H1 (cell line): ENCODE results near the gene TTYH2. TPM values are rescaled to one million over a fixed set of nuclear protein-coding genes. Genes with fewer than 3 reads are reported as not detected.

Source experiments
- BRCA1 ChIP-seq: IDR thresholded peaks from 2 replicates; pipeline ENCODE4 v1.6.1; 2012; ENCODE audit warnings: low read depth, low read length, improper control_type of control experiment
- CBX8 ChIP-seq: fragments of 300-800, 300-1000 bp; sonication (generic); IDR thresholded peaks from 2 replicates; pipeline ENCODE4 v1.7.1; 2016; ENCODE audit warnings: low read depth, low read length, borderline replicate concordance
- CEBPB ChIP-seq: IDR thresholded peaks from 2 replicates; pipeline ENCODE4 v1.6.1; 2012; ENCODE audit warnings: low read depth, low read length
- CTBP2 ChIP-seq: IDR thresholded peaks from 2 replicates; pipeline ENCODE4 v1.7.0; 2011; ENCODE audit warnings: borderline replicate concordance, mild to moderate bottlenecking, moderate library complexity, mixed read lengths, low read length; ENCODE audit not compliant: insufficient read depth, insufficient read length
- EGR1 ChIP-seq: IDR thresholded peaks from 2 replicates; pipeline ENCODE4 v1.6.1; 2011; ENCODE audit warnings: low read depth, low read length, borderline replicate concordance
- EP300 ChIP-seq, 2 experiments: IDR thresholded peaks; 1 replicate in 1 of 2; 2 replicates in 1 of 2; pipeline ENCODE4 v1.6.1; 2011 to 2012; ENCODE audit warnings: low read depth in 2 of 2, low read length in 2 of 2, mild to moderate bottlenecking in 2 of 2, borderline replicate concordance in 1 of 2, inconsistent platforms in 1 of 2, moderate library complexity in 1 of 2
- HDAC2 ChIP-seq, 2 experiments: fragments of 300-600 bp in 1 of 2; sonication (generic) in 1 of 2; IDR thresholded peaks; 2 replicates each; pipeline ENCODE4 v1.6.1; 2011 to 2012; ENCODE audit warnings: low read depth in 2 of 2, low read length in 2 of 2, mild to moderate bottlenecking in 2 of 2, moderate library complexity in 2 of 2, borderline replicate concordance in 1 of 2, inconsistent platforms in 1 of 2
- JUN ChIP-seq: IDR thresholded peaks from 2 replicates; pipeline ENCODE4 v1.6.1; 2011; ENCODE audit warnings: low read depth, mild to moderate bottlenecking, improper control_type of control experiment, low read length
- KDM1A ChIP-seq: fragments of 200-600, 300-600 bp; sonication (generic); IDR thresholded peaks from 2 replicates; pipeline ENCODE4 v1.7.1; 2016; ENCODE audit warnings: mild to moderate bottlenecking, low read length, borderline replicate concordance
- KDM5A ChIP-seq: fragments of 200-600 bp; IDR thresholded peaks from 2 replicates; pipeline ENCODE4 v1.7.1; 2012; ENCODE audit warnings: mild to moderate bottlenecking, low read length, inconsistent platforms, mixed read lengths
- MAFK ChIP-seq: IDR thresholded peaks from 2 replicates; pipeline ENCODE4 v1.6.1; 2012; ENCODE audit warnings: low read depth, mild to moderate bottlenecking, improper control_type of control experiment, low read length
- NANOG ChIP-seq: IDR thresholded peaks from 2 replicates; pipeline ENCODE4 v1.6.1; 2011; ENCODE audit warnings: low read length, low read depth, mild to moderate bottlenecking, inconsistent platforms; ENCODE audit not compliant: insufficient read depth, poor library complexity, severe bottlenecking
- RBBP5 ChIP-seq: IDR thresholded peaks from 2 replicates; pipeline ENCODE4 v1.7.1; 2012; ENCODE audit warnings: low read depth, mild to moderate bottlenecking, inconsistent platforms, low read length, moderate library complexity, borderline replicate concordance
- RXRA ChIP-seq: IDR thresholded peaks from 2 replicates; pipeline ENCODE4 v1.6.1; 2011; ENCODE audit warnings: low read depth, mild to moderate bottlenecking, low read length, moderate library complexity; ENCODE audit not compliant: insufficient read depth
- SIN3A ChIP-seq, 2 experiments: IDR thresholded peaks in 1 of 2; conservative IDR thresholded peaks in 1 of 2; 2 replicates each; pipeline ENCODE4 v1.6.1; 2011 to 2012; ENCODE audit warnings: low read length in 2 of 2, improper control_type of control experiment in 1 of 2, low read depth in 1 of 2, mild to moderate bottlenecking in 1 of 2
- SIRT6 ChIP-seq: IDR thresholded peaks from one replicate; pipeline ENCODE4 v1.7.1; 2012; ENCODE audit warnings: low read length, inconsistent platforms
- ZNF274 ChIP-seq: IDR thresholded peaks from 2 replicates; pipeline ENCODE4 v1.7.0; 2012; ENCODE audit warnings: low read length, borderline replicate concordance; ENCODE audit errors: extremely low read depth
- polyA plus RNA-seq, 7 experiments: library from polyadenylated mRNA; depleted of rRNA in 3 of 7; stranded (reverse) in 5 of 7; unstranded in 2 of 7; fragments of >200 nt in 5 of 7; fragments of 200-250 nt in 2 of 7; gene quantifications; 1 replicate in 5 of 7; 2 replicates in 1 of 7; 4 replicates in 1 of 7; pipeline versions ENCODE4 v1.2.1 to v1.2.3, GENCODE V29; 2011 to 2013; ENCODE audit warnings: missing spikeins in 2 of 7, mixed read lengths in 2 of 7
- total RNA-seq: library from RNA; stranded (reverse); fragmentation: NEBNext Ultra II Directional; extraction: Animal tissue kit (Norgen Biotek cat#: 25700); gene quantifications from 2 replicates; pipeline ENCODE4 v1.2.1, GENCODE V29; 2021
- TF ChIP-seq, protein P1 (sequence below): IDR thresholded peaks from 2 replicates; pipeline ENCODE4 v1.6.1; 2012; ENCODE audit warnings: inconsistent platforms
- TF ChIP-seq, protein P2 (sequence below): IDR thresholded peaks from 2 replicates; pipeline ENCODE4 v1.6.1; 2012; ENCODE audit warnings: inconsistent platforms
- TF ChIP-seq, protein P3 (sequence below): IDR thresholded peaks from 2 replicates; pipeline ENCODE4 v1.6.1; 2011; ENCODE audit warnings: low read length, improper control_type of control experiment

Gene TTYH2
- total and polyA plus RNA-seq, 2 of the 8 experiments (the other 6 are each of a cell fraction or from before 2014, with no cell fraction given): 3.2 to 9.2 TPM

DNA sequence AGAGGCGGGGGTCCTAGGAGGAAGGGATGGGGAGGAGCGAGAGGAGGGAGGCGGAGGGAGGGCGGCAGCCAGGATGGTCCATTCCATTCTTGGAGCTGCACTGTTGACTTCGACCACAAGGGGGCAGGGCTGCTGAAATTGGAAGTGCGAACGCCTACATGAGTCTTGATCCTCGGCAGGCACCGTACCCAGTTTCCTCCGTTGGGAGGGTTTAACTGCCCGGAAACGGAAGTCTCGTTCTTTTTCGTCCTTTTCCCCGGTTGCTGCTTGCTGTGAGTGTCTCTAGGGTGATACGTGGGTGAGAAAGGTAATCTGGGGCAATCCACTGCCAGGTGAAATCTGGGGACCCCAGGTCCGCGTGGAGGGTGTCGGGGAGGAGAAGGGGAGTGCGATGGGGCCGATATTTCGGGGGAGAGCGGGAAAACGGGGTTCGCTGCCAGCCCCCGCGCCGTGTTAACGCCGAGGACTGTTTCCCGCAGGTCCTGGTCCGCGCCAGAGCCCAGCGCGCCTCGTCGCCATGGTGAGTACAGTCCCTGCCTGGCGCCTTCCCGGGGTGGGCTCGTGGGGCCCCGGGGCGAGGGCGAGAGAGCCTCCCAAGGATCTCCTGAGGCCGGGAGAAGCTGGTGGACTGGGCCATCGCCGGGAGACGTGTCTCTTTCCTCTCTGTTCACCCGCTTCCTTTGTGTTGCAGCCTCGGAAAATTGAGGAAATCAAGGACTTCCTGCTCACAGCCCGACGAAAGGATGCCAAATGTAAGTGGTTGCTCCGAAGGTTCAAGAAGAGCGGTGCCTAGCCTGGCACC lies 9.7 kb upstream of the TTYH2 start, which contains the start of gene RPL38 (continued):
- TF ChIP-seq CBX8: no peak
- peak; percentile 77; the same call in 1 of the 2 replicates for TF ChIP-seq RBBP5
- TF ChIP-seq EGR1: no peak
- 0 out of 4 replicates have a peak, but pooled peaks of 1 of the 2 experiments have one; percentile 15 for TF ChIP-seq SIN3A (conservative IDR thresholded peaks at IDR 0.05 in 1 of 2, IDR thresholded peaks at IDR 0.05 in 1 of 2; ENCODE audit: low read depth in 1 of 2, low read length in 2 of 2)
- no peak for TF ChIP-seq BRCA1
- no peak for TF ChIP-seq JUN
- 0 out of 2 replicates have a peak, but pooled peaks have one; percentile 64 for TF ChIP-seq KDM1A
- TF ChIP-seq CTBP2: no peak
- TF ChIP-seq, protein P1, sequence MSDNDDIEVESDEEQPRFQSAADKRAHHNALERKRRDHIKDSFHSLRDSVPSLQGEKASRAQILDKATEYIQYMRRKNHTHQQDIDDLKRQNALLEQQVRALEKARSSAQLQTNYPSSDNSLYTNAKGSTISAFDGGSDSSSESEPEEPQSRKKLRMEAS: no peak; the same call in 1 of the 2 replicates
- TF ChIP-seq, protein P2, sequence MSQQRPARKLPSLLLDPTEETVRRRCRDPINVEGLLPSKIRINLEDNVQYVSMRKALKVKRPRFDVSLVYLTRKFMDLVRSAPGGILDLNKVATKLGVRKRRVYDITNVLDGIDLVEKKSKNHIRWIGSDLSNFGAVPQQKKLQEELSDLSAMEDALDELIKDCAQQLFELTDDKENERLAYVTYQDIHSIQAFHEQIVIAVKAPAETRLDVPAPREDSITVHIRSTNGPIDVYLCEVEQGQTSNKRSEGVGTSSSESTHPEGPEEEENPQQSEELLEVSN: peak; percentile 41; the same call in 1 of the 2 replicates
- TF ChIP-seq RXRA: 0 out of 2 replicates have a peak, but pooled peaks have one; percentile 8
- no peak for TF ChIP-seq MAFK
- TF ChIP-seq HDAC2 (IDR thresholded peaks at IDR 0.05; ENCODE audit: borderline replicate concordance in 1 of 2, low read depth in 2 of 2, low read length in 2 of 2): no peak
- TF ChIP-seq SIRT6: no peak
- TF ChIP-seq CEBPB: 0 out of 2 replicates have a peak, but pooled peaks have one; percentile 26
- TF ChIP-seq ZNF274: no peak
- TF ChIP-seq NANOG: no peak
- no peak; the same call in 1 of the 2 replicates for TF ChIP-seq KDM5A
- TF ChIP-seq EP300 (IDR thresholded peaks at IDR 0.05; ENCODE audit: borderline replicate concordance in 1 of 2, low read depth in 2 of 2, low read length in 2 of 2): peak in 1 of 2 experiments; percentile 87; a peak in 1 of 3 replicates
- TF ChIP-seq, protein P3, sequence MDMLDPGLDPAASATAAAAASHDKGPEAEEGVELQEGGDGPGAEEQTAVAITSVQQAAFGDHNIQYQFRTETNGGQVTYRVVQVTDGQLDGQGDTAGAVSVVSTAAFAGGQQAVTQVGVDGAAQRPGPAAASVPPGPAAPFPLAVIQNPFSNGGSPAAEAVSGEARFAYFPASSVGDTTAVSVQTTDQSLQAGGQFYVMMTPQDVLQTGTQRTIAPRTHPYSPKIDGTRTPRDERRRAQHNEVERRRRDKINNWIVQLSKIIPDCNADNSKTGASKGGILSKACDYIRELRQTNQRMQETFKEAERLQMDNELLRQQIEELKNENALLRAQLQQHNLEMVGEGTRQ: no peak
